ENCODE results near the gene IFI44L. TPM values are rescaled to one million over a fixed set of nuclear protein-coding genes. Genes with fewer than 3 reads are reported as not detected.

The IFI44L gene
- polyA plus RNA-seq, 1 of the 3 experiments (the other 2 are of a cell fraction), result 1.1 TPM

GRCh38 chr1:78627321-78627720 lies 7.1 kb downstream of the IFI44L start:
- ChIA-PET CTCF (interaction anchor here (1.1 to 2.0 kb wide), 4 partner anchors 10 to 49 kb away, joined by 3 to 8 read pairs (median 6); no protein-coding TSS in a partner anchor), POLR2A (no interaction called here)
- DNase-seq, result no peak
- Histone ChIP-seq H4K20me1 (ENCODE audit: insufficient read depth) (no peaks in the 10 kb centered on the region), H3K79me2 (ENCODE audit: insufficient read depth) (no peaks in the 10 kb centered on the region), H3K9me3 (no peaks in the 10 kb centered on the region), H2AFZ (ENCODE audit: low read depth) (no peak overlapping the region), H3K9ac (no peak overlapping the region), H3K36me3 (replicated peaks in 1 of 2; ENCODE audit: control insufficient read depth in 1 of 2, insufficient read depth in 2 of 2, low read length in 1 of 2) (no peaks in the 10 kb centered on the region), H3K27ac (ENCODE audit: low read depth in 2 of 2, low read length in 1 of 2) (no peak overlapping the region), H3K27me3 (ENCODE audit: insufficient read depth) (no peaks in the 10 kb centered on the region), H3K9me2 (no peaks in the 10 kb centered on the region), H3K4me3 (ENCODE audit: low read depth in 2 of 2, low read length in 1 of 2) (no peak overlapping the region), H3F3A (replicated peaks; ENCODE audit: insufficient read depth) (no peaks in the 10 kb centered on the region), H3K4me1 (ENCODE audit: control insufficient read depth in 1 of 2, insufficient read depth in 2 of 2, low read depth in 1 of 2, low read length in 1 of 2) (no peaks in the 10 kb centered on the region; a peak in 1 of 4 replicates), H3K4me2 (no peak overlapping the region)
- TF ChIP-seq RCOR1 (IDR thresholded peaks at IDR 0.05; ENCODE audit: low read length) (no peak), TCF12 (IDR thresholded peaks at IDR 0.05) (no peak), PBX3 (IDR thresholded peaks at IDR 0.05) (no peak), GABPA (IDR thresholded peaks at IDR 0.05; ENCODE audit: low read depth) (no peak), POLR2AphosphoS5 (IDR thresholded peaks at IDR 0.05; ENCODE audit: low read depth, low read length) (no peak), SMC3 (IDR thresholded peaks at IDR 0.05; ENCODE audit: low read depth, low read length) (no peak), TAF1 (IDR thresholded peaks at IDR 0.05; ENCODE audit: borderline replicate concordance, low read depth, low read length) (no peak), GATA2 (CRISPR knock-in tag; IDR thresholded peaks at IDR 0.05) (no peak), FOXM1 (IDR thresholded peaks at IDR 0.05; ENCODE audit: low read depth) (no peak), FOSL2 (IDR thresholded peaks at IDR 0.05; ENCODE audit: borderline replicate concordance, low read depth) (no peak), USF1 (IDR thresholded peaks at IDR 0.05; ENCODE audit: borderline replicate concordance, low read depth) (no peak), RAD21 (IDR thresholded peaks at IDR 0.05; ENCODE audit: low read length) (no peak), ZBTB33 (IDR thresholded peaks at IDR 0.05; ENCODE audit: borderline replicate concordance, low read depth) (no peak), FOXJ3 (CRISPR knock-in tag; IDR thresholded peaks at IDR 0.05) (no peak)
- 65% methylated on average over 1 of the region's 1 CpG for WGBS (ENCODE audit: low lambda C conversion rate)

GRCh38 chr1:78630600-78630999 lies 10.4 kb downstream of the IFI44L start:
- Histone ChIP-seq H3K79me2 (ENCODE audit: insufficient read depth) (no peaks in the 10 kb centered on the region), H3F3A (replicated peaks; ENCODE audit: insufficient read depth) (no peaks in the 10 kb centered on the region), H4K20me1 (ENCODE audit: insufficient read depth) (no peaks in the 10 kb centered on the region), H3K9me3 (no peaks in the 10 kb centered on the region), H3K27ac (ENCODE audit: low read depth in 2 of 2, low read length in 1 of 2) (no peak overlapping the region), H3K36me3 (replicated peaks in 1 of 2; ENCODE audit: control insufficient read depth in 1 of 2, insufficient read depth in 2 of 2, low read length in 1 of 2) (no peaks in the 10 kb centered on the region), H2AFZ (ENCODE audit: low read depth) (no peak overlapping the region), H3K27me3 (ENCODE audit: insufficient read depth) (no peaks in the 10 kb centered on the region), H3K9ac (no peak overlapping the region), H3K4me2 (no peak overlapping the region), H3K9me2 (no peaks in the 10 kb centered on the region), H3K4me3 (ENCODE audit: low read depth in 2 of 2, low read length in 1 of 2) (no peak overlapping the region), H3K4me1 (ENCODE audit: control insufficient read depth in 1 of 2, insufficient read depth in 2 of 2, low read depth in 1 of 2, low read length in 1 of 2) (no peaks in the 10 kb centered on the region; a peak in 1 of 4 replicates)
- ChIA-PET POLR2A (no interaction called here), CTCF (no interaction called here)
- 92% methylated on average over 2 of the region's 2 CpGs for WGBS (ENCODE audit: low lambda C conversion rate)
- TF ChIP-seq RCOR1 (IDR thresholded peaks at IDR 0.05; ENCODE audit: low read length), result no peak
- TF ChIP-seq TCF12 (IDR thresholded peaks at IDR 0.05), result no peak
- TF ChIP-seq FOXM1 (IDR thresholded peaks at IDR 0.05; ENCODE audit: low read depth), result no peak
- no peak for TF ChIP-seq FOSL2 (IDR thresholded peaks at IDR 0.05; ENCODE audit: borderline replicate concordance, low read depth)
- no peak for DNase-seq

Data from SK-N-SH (cell line).